H9 (cell line): ENCODE data around the gene SORCS2. TPM values are rescaled to one million over a fixed set of nuclear protein-coding genes. Genes with fewer than 3 reads are reported as not detected.

Source experiments
- DNase-seq: peaks from one replicate; pipeline ENCODE4 v3.0.0-alpha.2; 2017
- H2AFZ ChIP-seq: one replicate; pipeline ENCODE4 v1.6.1; 2013; ENCODE audit warnings: mild to moderate bottlenecking, low read length, control low read depth, moderate library complexity
- H2AK5ac ChIP-seq: 2 replicates; pipeline ENCODE4 v1.6.1; 2013; ENCODE audit warnings: low read length, control low read depth, mixed read lengths; ENCODE audit not compliant: insufficient read length
- H2BK120ac ChIP-seq: one replicate; pipeline ENCODE4 v1.6.1; 2013; ENCODE audit warnings: low read depth, mild to moderate bottlenecking, low read length, control low read depth, inconsistent platforms; ENCODE audit not compliant: poor library complexity, severe bottlenecking
- H2BK12ac ChIP-seq: 2 replicates; pipeline ENCODE4 v1.6.1; 2013; ENCODE audit warnings: low read length, control low read depth, mixed read lengths, low read depth; ENCODE audit not compliant: insufficient read length
- H2BK15ac ChIP-seq: 2 replicates; pipeline ENCODE4 v1.6.1; 2013; ENCODE audit warnings: low read depth, low read length, control low read depth
- H2BK20ac ChIP-seq: one replicate; pipeline ENCODE4 v1.6.1; 2013; ENCODE audit warnings: low read depth, mild to moderate bottlenecking, low read length, control low read depth, inconsistent platforms; ENCODE audit not compliant: poor library complexity, severe bottlenecking
- H2BK5ac ChIP-seq: 2 replicates; pipeline ENCODE4 v1.6.1; 2013; ENCODE audit warnings: low read length, control low read depth, mixed read lengths; ENCODE audit not compliant: insufficient read length
- H3K14ac ChIP-seq: 2 replicates; pipeline ENCODE4 v1.6.1; 2013; ENCODE audit warnings: low read length, control low read depth; ENCODE audit not compliant: insufficient read depth
- H3K18ac ChIP-seq: 2 replicates; pipeline ENCODE4 v1.6.1; 2013; ENCODE audit warnings: low read depth, mild to moderate bottlenecking, mixed read lengths, low read length, control low read depth; ENCODE audit not compliant: insufficient read length
- H3K23ac ChIP-seq: 2 replicates; pipeline ENCODE4 v1.6.1; 2013; ENCODE audit warnings: low read length, control low read depth, mixed read lengths, low read depth; ENCODE audit not compliant: insufficient read length
- H3K23me2 ChIP-seq: 2 replicates; pipeline ENCODE4 v1.6.1; 2013; ENCODE audit warnings: low read depth, mild to moderate bottlenecking, mixed read lengths, low read length, control low read depth; ENCODE audit not compliant: insufficient read length, poor library complexity, severe bottlenecking
- H3K27ac ChIP-seq: 2 replicates; pipeline ENCODE4 v1.5.1; 2013; ENCODE audit warnings: low read length, control low read depth, mixed read lengths, low read depth; ENCODE audit not compliant: insufficient read length
- H3K27me3 ChIP-seq: 2 replicates; pipeline ENCODE4 v1.6.1; 2013; ENCODE audit warnings: low read length, control low read depth, inconsistent platforms; ENCODE audit not compliant: insufficient read depth
- H3K4ac ChIP-seq: 2 replicates; pipeline ENCODE4 v1.6.1; 2013; ENCODE audit warnings: low read depth, mild to moderate bottlenecking, control low read depth, inconsistent platforms, low read length, moderate library complexity
- H3K4me1 ChIP-seq: 2 replicates; pipeline ENCODE4 v1.6.1; 2013; ENCODE audit warnings: low read length, control low read depth, inconsistent platforms; ENCODE audit not compliant: insufficient read depth
- H3K4me2 ChIP-seq: 2 replicates; pipeline ENCODE4 v1.6.1; 2013; ENCODE audit warnings: low read length, control low read depth, mixed read lengths; ENCODE audit not compliant: insufficient read length, insufficient read depth
- H3K56ac ChIP-seq: 2 replicates; pipeline ENCODE4 v1.6.1; 2013; ENCODE audit warnings: low read depth, mild to moderate bottlenecking, mixed read lengths, low read length, control low read depth; ENCODE audit not compliant: insufficient read length
- H3K79me1 ChIP-seq: 2 replicates; pipeline ENCODE4 v1.6.1; 2013; ENCODE audit warnings: low read depth, mild to moderate bottlenecking, moderate library complexity, low read length, control low read depth, inconsistent platforms; ENCODE audit not compliant: insufficient read depth, poor library complexity, severe bottlenecking
- H3K79me2 ChIP-seq: 2 replicates; pipeline ENCODE4 v1.6.1; 2013; ENCODE audit warnings: low read length, control low read depth, inconsistent platforms; ENCODE audit not compliant: insufficient read depth
- H3K9ac ChIP-seq: 2 replicates; pipeline ENCODE4 v1.6.1; 2013; ENCODE audit warnings: low read length, control low read depth, mixed read lengths; ENCODE audit not compliant: insufficient read length; ENCODE audit errors: extremely low read depth
- H3K9me3 ChIP-seq: one replicate; pipeline ENCODE4 v1.6.1; 2013; ENCODE audit warnings: low read depth, low read length, inconsistent platforms; ENCODE audit not compliant: control insufficient read depth
- H3T11ph ChIP-seq: one replicate; pipeline ENCODE4 v1.6.1; 2013; ENCODE audit warnings: mild to moderate bottlenecking, low read length, control low read depth, inconsistent platforms
- H4K20me1 ChIP-seq: one replicate; pipeline ENCODE4 v1.6.1; 2013; ENCODE audit not compliant: control insufficient read depth, insufficient read length, insufficient read depth
- H4K5ac ChIP-seq: 2 replicates; pipeline ENCODE4 v1.6.1; 2013; ENCODE audit warnings: low read depth, mild to moderate bottlenecking, mixed read lengths, low read length, control low read depth; ENCODE audit not compliant: insufficient read length
- H4K8ac ChIP-seq: replicated peaks from 2 replicates; pipeline ENCODE4 v1.6.1; 2013; ENCODE audit warnings: low read length, control low read depth, mixed read lengths, low read depth; ENCODE audit not compliant: insufficient read length
- H4K91ac ChIP-seq: 2 replicates; pipeline ENCODE4 v1.6.1; 2013; ENCODE audit warnings: low read depth, mild to moderate bottlenecking, moderate library complexity, mixed read lengths, low read length, control low read depth; ENCODE audit not compliant: insufficient read length
- H3K27ac Mint-ChIP-seq, 3 experiments: 2 replicates in 2 of 3; 3 replicates in 1 of 3; pipeline ENCODE4 v1.8.0; 2020 to 2021; ENCODE audit warnings: mixed read lengths in 3 of 3, mild to moderate bottlenecking in 1 of 3, moderate library complexity in 1 of 3
- H3K27me3 Mint-ChIP-seq: 2 replicates; pipeline ENCODE4 v1.8.0; 2021; ENCODE audit warnings: low read depth, mild to moderate bottlenecking, moderate library complexity, mixed read lengths
- H3K36me3 Mint-ChIP-seq, 3 experiments: 2 replicates in 2 of 3; 3 replicates in 1 of 3; pipeline ENCODE4 v1.8.0; 2020 to 2021; ENCODE audit warnings: low read depth in 3 of 3, mixed read lengths in 3 of 3; ENCODE audit not compliant: insufficient read depth in 1 of 3
- H3K4me1 Mint-ChIP-seq, 2 experiments: 2 replicates each; pipeline ENCODE4 v1.8.0; 2020; ENCODE audit warnings: mixed read lengths in 2 of 2
- H3K4me3 Mint-ChIP-seq, 2 experiments: 2 replicates in 1 of 2; 3 replicates in 1 of 2; pipeline ENCODE4 v1.8.0; 2020 to 2021; ENCODE audit warnings: mild to moderate bottlenecking in 2 of 2, mixed read lengths in 2 of 2, moderate library complexity in 1 of 2
- H3K9me3 Mint-ChIP-seq, 2 experiments: 2 replicates in 1 of 2; 3 replicates in 1 of 2; pipeline ENCODE4 v1.8.0; 2020; ENCODE audit warnings: mild to moderate bottlenecking in 2 of 2, mixed read lengths in 2 of 2, moderate library complexity in 1 of 2
- WGBS: extraction: QIAGEN DNeasy Blood & Tissue Kit; methylation state at CpG from one replicate; pipeline ENCODE4 v1.1.7; 2013; ENCODE audit warnings: missing lambda C conversion rate, low lambda C conversion rate, mixed read lengths; ENCODE audit not compliant: insufficient read length; ENCODE audit errors: extremely low coverage; 5-methylcytosine and 5-hydroxymethylcytosine counted together
- total RNA-seq: library from RNA; stranded (reverse); gene quantifications from 2 replicates; pipeline ENCODE4 v1.2.1, GENCODE V29; 2021
- TF ChIP-seq, protein P1 (sequence below): fragments of 200-600 bp; sonication (generic); conservative IDR thresholded peaks from 3 replicates; pipeline ENCODE4 v1.8.0; 2021; ENCODE audit warnings: antibody characterized with exemption, mild to moderate bottlenecking

SORCS2 gene
- total RNA-seq, 1 experiment from 2014 or later, result 0.57 TPM

DNA sequence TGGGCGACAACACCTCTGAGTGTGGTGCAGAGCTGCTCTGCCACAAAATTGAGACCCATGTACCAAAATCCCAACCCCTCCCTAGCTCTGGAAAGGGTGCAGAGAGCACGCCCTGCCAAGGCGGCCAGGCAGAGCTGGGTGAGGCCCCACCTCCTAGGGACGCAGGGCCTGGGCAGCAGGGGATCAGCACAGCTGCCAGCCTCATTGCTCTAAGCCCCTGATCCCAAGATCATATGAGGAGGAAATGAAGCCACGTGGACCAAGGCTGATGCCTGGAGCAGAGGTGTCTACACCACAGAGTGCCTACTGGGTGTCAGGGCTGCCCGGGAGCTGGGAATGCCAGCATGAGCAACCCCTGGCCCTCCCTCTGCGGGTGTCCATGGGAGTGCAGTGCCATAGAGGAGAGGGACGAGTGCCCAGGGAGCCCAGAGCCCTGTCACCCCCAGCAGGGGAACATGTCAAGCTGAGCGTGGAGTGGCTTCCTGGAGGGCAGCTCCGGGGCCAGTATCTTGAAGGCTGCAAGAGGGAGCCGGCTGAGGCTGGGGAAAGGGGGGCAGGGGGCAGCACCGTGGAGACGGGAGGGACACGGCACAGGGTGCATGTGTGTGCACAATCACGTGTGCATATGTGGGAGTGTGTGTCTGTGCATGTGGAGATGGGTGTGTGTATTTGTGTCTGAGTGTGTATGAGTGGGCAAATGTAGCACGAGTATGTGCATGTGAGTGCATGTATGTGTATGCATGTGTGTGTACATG, 306.3 kb downstream of the SORCS2 start:
- no peaks in the 10 kb centered on the region for H3K27me3 ChIP-seq
- WGBS, result no CpG with 5 or more reads among the region's 16 CpGs
- no peak overlapping the region for H3K23ac ChIP-seq
- H3K23me2 ChIP-seq, result no peaks in the 10 kb centered on the region
- H2BK15ac ChIP-seq, result no peak overlapping the region
- no peak overlapping the region for H3K4me2 ChIP-seq
- H4K20me1 ChIP-seq, result no peaks in the 10 kb centered on the region
- no peak overlapping the region for H3T11ph ChIP-seq
- H3K27ac ChIP-seq, result no peak overlapping the region
- H3K56ac ChIP-seq, result no peak overlapping the region
- H3K4ac ChIP-seq, result no peak overlapping the region
- no peak overlapping the region for H2AK5ac ChIP-seq
- H4K8ac ChIP-seq, result no peak overlapping the region
- H2BK120ac ChIP-seq, result no peak overlapping the region
- H2AFZ ChIP-seq, result no peak overlapping the region
- no peak overlapping the region; a peak in 1 of 7 replicates for H3K27ac Mint-ChIP-seq
- peaks cover 0 to 6% of the 10 kb centered on the region in 2 experiments; a peak in 1 of 4 replicates for H3K4me1 Mint-ChIP-seq
- no peak overlapping the region for H2BK5ac ChIP-seq
- H3K4me1 ChIP-seq, result no peaks in the 10 kb centered on the region
- H3K9me3 Mint-ChIP-seq, result no peaks in the 10 kb centered on the region
- no peak overlapping the region for H3K18ac ChIP-seq
- no peak overlapping the region for H2BK20ac ChIP-seq
- TF ChIP-seq, protein P1, sequence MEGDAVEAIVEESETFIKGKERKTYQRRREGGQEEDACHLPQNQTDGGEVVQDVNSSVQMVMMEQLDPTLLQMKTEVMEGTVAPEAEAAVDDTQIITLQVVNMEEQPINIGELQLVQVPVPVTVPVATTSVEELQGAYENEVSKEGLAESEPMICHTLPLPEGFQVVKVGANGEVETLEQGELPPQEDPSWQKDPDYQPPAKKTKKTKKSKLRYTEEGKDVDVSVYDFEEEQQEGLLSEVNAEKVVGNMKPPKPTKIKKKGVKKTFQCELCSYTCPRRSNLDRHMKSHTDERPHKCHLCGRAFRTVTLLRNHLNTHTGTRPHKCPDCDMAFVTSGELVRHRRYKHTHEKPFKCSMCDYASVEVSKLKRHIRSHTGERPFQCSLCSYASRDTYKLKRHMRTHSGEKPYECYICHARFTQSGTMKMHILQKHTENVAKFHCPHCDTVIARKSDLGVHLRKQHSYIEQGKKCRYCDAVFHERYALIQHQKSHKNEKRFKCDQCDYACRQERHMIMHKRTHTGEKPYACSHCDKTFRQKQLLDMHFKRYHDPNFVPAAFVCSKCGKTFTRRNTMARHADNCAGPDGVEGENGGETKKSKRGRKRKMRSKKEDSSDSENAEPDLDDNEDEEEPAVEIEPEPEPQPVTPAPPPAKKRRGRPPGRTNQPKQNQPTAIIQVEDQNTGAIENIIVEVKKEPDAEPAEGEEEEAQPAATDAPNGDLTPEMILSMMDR, result no peak
- H3K36me3 Mint-ChIP-seq, result no peaks in the 10 kb centered on the region; a peak in 1 of 7 replicates
- H3K79me1 ChIP-seq, result no peaks in the 10 kb centered on the region
- H3K27me3 Mint-ChIP-seq, result peaks cover 2% of the 10 kb centered on the region; the same call in 1 of the 2 replicates
- H3K79me2 ChIP-seq, result no peaks in the 10 kb centered on the region
- no peak overlapping the region for H2BK12ac ChIP-seq
- H3K4me3 Mint-ChIP-seq, result no peak overlapping the region
- DNase-seq, result no peak
- no peak overlapping the region for H3K9ac ChIP-seq
- H4K5ac ChIP-seq, result no peak overlapping the region
- no peaks in the 10 kb centered on the region for H3K9me3 ChIP-seq
- H4K91ac ChIP-seq, result no peak overlapping the region
- no peak overlapping the region for H3K14ac ChIP-seq
